ENCODE measurements around the gene IER2. TPM values are rescaled to one million over a fixed set of nuclear protein-coding genes. Genes with fewer than 3 reads are reported as not detected.
A peak's percentile ranks its signal among the peaks of the same experiment; 100 is the strongest.

The IER2 gene
- total and polyA plus RNA-seq, 9 of the 15 experiments (the other 6 are each of a cell fraction or from before 2014, with no cell fraction given) = 4.5 to 205 (median 23.7) TPM

DNA sequence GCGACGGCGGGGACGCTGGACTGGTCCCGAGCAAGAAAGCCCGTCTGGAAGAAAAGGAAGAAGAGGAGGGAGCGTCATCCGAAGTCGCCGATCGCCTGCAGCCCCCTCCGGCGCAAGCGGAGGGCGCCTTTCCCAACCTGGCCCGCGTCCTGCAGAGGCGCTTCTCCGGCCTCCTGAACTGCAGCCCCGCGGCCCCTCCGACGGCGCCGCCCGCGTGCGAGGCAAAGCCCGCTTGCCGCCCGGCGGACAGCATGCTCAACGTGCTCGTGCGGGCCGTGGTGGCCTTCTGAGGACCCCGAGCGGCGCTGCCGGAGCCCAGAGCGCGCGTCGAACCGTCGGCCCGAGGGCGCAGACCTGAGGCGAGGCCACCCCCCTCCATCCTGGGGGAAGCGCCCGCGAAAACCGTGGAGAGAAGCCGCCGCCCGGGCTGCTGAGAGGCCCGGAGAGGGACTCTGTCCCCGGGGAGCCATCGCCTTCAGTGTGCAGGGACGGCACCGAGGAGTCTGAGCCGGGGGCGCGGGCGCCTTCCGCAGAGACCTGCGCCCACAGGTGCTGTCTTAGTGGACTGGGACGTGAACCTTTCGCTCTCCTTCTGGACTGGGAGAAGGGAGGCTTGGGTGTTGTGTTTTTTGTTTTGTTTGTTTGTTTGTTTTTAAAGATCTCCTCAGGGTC lies 3.5 kb downstream of the IER2 start (continued):
- TF ChIP-seq ZNF408 (CRISPR knock-in tag; IDR thresholded peaks at IDR 0.05; ENCODE audit: low read depth) (no peak), CGGBP1 (CRISPR knock-in tag; IDR thresholded peaks at IDR 0.05) (no peak), L3MBTL2 (IDR thresholded peaks at IDR 0.05) (0 out of 2 replicates have a peak, but pooled peaks have one; percentile 9), TCF7 (IDR thresholded peaks at IDR 0.05; ENCODE audit: borderline replicate concordance) (no peak), ZC3H8 (IDR thresholded peaks at IDR 0.05) (peak; percentile 21; the same call in 1 of the 2 replicates), HNRNPK (IDR thresholded peaks at IDR 0.05; ENCODE audit: low read depth, low read length, poor library complexity, severe bottlenecking) (peak; percentile 53), RBM34 (IDR thresholded peaks at IDR 0.05; ENCODE audit: borderline replicate concordance, insufficient read depth, low read length) (0 out of 2 replicates have a peak, but pooled peaks have one; percentile 83), ZNF518B (CRISPR knock-in tag; IDR thresholded peaks at IDR 0.05) (no peak), ZNF280A (IDR thresholded peaks at IDR 0.05; ENCODE audit: low read depth, partially characterized antibody) (no peak), NCOA6 (IDR thresholded peaks at IDR 0.05) (peak; percentile 17; the same call in 1 of the 2 replicates), ZZZ3 (IDR thresholded peaks at IDR 0.05) (no peak), CAMTA2 (CRISPR knock-in tag; conservative IDR thresholded peaks at IDR 0.05) (no peak), BCL6 (CRISPR knock-in tag; IDR thresholded peaks at IDR 0.05) (no peak), ELF2 (CRISPR knock-in tag; IDR thresholded peaks at IDR 0.05) (no peak), EWSR1 (IDR thresholded peaks at IDR 0.05; ENCODE audit: borderline replicate concordance, low read depth, partially characterized antibody) (no peak), PURB (CRISPR knock-in tag; IDR thresholded peaks at IDR 0.05; ENCODE audit: low read depth) (no peak), NUFIP1 (IDR thresholded peaks at IDR 0.05; ENCODE audit: partially characterized antibody) (no peak), NEUROD1 (IDR thresholded peaks at IDR 0.05; ENCODE audit: borderline replicate concordance, low read depth, low read length, partially characterized antibody) (no peak), MYNN (IDR thresholded peaks at IDR 0.05) (no peak), MYNN (CRISPR knock-in tag; IDR thresholded peaks at IDR 0.05) (no peak)
- TF ChIP-seq, protein P1, sequence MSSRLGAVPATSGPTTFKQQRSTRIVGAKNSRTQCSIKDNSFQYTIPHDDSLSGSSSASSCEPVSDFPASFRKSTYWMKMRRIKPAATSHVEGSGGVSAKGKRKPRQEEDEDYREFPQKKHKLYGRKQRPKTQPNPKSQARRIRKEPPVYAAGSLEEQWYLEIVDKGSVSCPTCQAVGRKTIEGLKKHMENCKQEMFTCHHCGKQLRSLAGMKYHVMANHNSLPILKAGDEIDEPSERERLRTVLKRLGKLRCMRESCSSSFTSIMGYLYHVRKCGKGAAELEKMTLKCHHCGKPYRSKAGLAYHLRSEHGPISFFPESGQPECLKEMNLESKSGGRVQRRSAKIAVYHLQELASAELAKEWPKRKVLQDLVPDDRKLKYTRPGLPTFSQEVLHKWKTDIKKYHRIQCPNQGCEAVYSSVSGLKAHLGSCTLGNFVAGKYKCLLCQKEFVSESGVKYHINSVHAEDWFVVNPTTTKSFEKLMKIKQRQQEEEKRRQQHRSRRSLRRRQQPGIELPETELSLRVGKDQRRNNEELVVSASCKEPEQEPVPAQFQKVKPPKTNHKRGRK (tag; IDR thresholded peaks at IDR 0.05) = no peak
- TF ChIP-seq, protein P2, sequence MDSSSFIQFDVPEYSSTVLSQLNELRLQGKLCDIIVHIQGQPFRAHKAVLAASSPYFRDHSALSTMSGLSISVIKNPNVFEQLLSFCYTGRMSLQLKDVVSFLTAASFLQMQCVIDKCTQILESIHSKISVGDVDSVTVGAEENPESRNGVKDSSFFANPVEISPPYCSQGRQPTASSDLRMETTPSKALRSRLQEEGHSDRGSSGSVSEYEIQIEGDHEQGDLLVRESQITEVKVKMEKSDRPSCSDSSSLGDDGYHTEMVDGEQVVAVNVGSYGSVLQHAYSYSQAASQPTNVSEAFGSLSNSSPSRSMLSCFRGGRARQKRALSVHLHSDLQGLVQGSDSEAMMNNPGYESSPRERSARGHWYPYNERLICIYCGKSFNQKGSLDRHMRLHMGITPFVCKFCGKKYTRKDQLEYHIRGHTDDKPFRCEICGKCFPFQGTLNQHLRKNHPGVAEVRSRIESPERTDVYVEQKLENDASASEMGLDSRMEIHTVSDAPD (CRISPR knock-in tag; IDR thresholded peaks at IDR 0.05) = no peak
